Activated B cell treated with CpG ODN at 0.5 μM for 24 hours (primary cell): Measurements from ENCODE around the gene NAV3. TPM values are rescaled to one million over a fixed set of nuclear protein-coding genes. Genes with fewer than 3 reads are reported as not detected.

ENCODE experiments used
- ATAC-seq: fragments of 200-7000 bp; cut with Tn5 transposase; one replicate; pipeline ENCODE4 v1.10.0; 2021; ENCODE audit warnings: low read depth, mild to moderate bottlenecking, moderate library complexity
- CTCF ChIA-PET: fragments of 350-600 bp; sonication (Branson Sonifier 250); formaldehyde crosslinking; loops from one replicate; lab custom pipeline; 2021; ENCODE audit warnings: antibody characterized with exemption; lab: Charles Lee
- POLR2A ChIA-PET: fragments of 350-600 bp; sonication (Branson Sonifier 250); formaldehyde crosslinking; loops from one replicate; lab custom pipeline; 2021; ENCODE audit warnings: antibody characterized with exemption; lab: Charles Lee
- DNase-seq: peaks from one replicate; pipeline ENCODE4 v3.0.0; 2022
- H3K27ac Mint-ChIP-seq: one replicate; pipeline ENCODE4 v1.8.0; 2020; ENCODE audit warnings: mixed read lengths
- H3K27me3 Mint-ChIP-seq: one replicate; pipeline ENCODE4 v1.8.0; 2021; ENCODE audit warnings: mixed read lengths
- H3K36me3 Mint-ChIP-seq: one replicate; pipeline ENCODE4 v1.8.0; 2021; ENCODE audit warnings: low read depth, mixed read lengths
- H3K4me1 Mint-ChIP-seq: one replicate; pipeline ENCODE4 v1.8.0; 2021; ENCODE audit warnings: mixed read lengths
- H3K4me3 Mint-ChIP-seq: one replicate; pipeline ENCODE4 v1.8.0; 2020; ENCODE audit warnings: mild to moderate bottlenecking, mixed read lengths
- H3K9me3 Mint-ChIP-seq: one replicate; pipeline ENCODE4 v1.8.0; 2020; ENCODE audit warnings: mixed read lengths
- CTCF ChIP-seq: fragments of 200-600 bp; IDR thresholded peaks from one replicate; pipeline ENCODE4 v1.8.0; 2022; ENCODE audit warnings: antibody characterized with exemption, mild to moderate bottlenecking
- intact Hi-C: fragments of 100-400 bp; cut with micrococcal nuclease; formaldehyde crosslinking; loops from one replicate; pipeline ENCODE4 v1.15.1; 2024
- total RNA-seq: library from RNA; stranded (reverse); gene quantifications from 2 replicates; pipeline ENCODE4 v1.2.3, GENCODE V29; 2022

NAV3 gene
- total RNA-seq, 1 donor from 2014 or later: not detected

GRCh38 chr12:77992760-77993159, 162.1 kb downstream of the NAV3 start:
- no peak for ATAC-seq
- ChIA-PET POLR2A (no interaction called here), CTCF (no interaction called here)
- Mint-ChIP-seq H3K4me3 (no peak overlapping the region), H3K27me3 (no peaks in the 10 kb centered on the region), H3K9me3 (peaks cover 2% of the 10 kb centered on the region), H3K27ac (no peak overlapping the region), H3K4me1 (peaks cover 6% of the 10 kb centered on the region), H3K36me3 (no peaks in the 10 kb centered on the region)
- DNase-seq: no peak
- TF ChIP-seq CTCF: no peak
- intact Hi-C loops: no loop called here

- ChIA-PET POLR2A (no interaction called here), CTCF (no interaction called here)
- Mint-ChIP-seq H3K9me3 (peaks cover 2% of the 10 kb centered on the region), H3K4me1 (peaks cover 14% of the 10 kb centered on the region), H3K36me3 (no peaks in the 10 kb centered on the region), H3K27me3 (no peaks in the 10 kb centered on the region), H3K27ac (no peak overlapping the region), H3K4me3 (no peak overlapping the region)
- ATAC-seq: no peak
- intact Hi-C loops: no loop called here
- DNase-seq: no peak
- TF ChIP-seq CTCF: no peak
Observed at GRCh38 chr12:77993658-77994057, 163.0 kb downstream of the NAV3 start.

- ATAC-seq (peak; percentile 56), DNase-seq (no peak)
- peaks cover 28% of the 10 kb centered on the region for H3K4me1 Mint-ChIP-seq
- TF ChIP-seq CTCF: no peak
- no peak overlapping the region for H3K4me3 Mint-ChIP-seq
- ChIA-PET POLR2A (no interaction called here), CTCF (no interaction called here)
- no peaks in the 10 kb centered on the region for H3K36me3 Mint-ChIP-seq
- H3K27me3 Mint-ChIP-seq: no peaks in the 10 kb centered on the region
- H3K27ac Mint-ChIP-seq: peak overlapping the region; percentile 47
- H3K9me3 Mint-ChIP-seq: no peaks in the 10 kb centered on the region
- intact Hi-C loops: loop anchor here (5.0 kb wide), 1 partner anchor 892 kb away; no protein-coding TSS in a partner anchor
Observed at GRCh38 chr12:77995436-77996167, 164.9 kb downstream of the NAV3 start.

- TF ChIP-seq CTCF: no peak
- H3K9me3 Mint-ChIP-seq: no peaks in the 10 kb centered on the region
- POLR2A ChIA-PET: no interaction called here
Observed at GRCh38 chr12:77996670-77997069, 166.0 kb downstream of the NAV3 start.

GRCh38 chr12:77998236-77998786, 167.6 kb downstream of the NAV3 start:
- intact Hi-C loops: loop anchor here (2.0 to 5.0 kb wide), 2 partner anchors 148 to 889 kb away; no protein-coding TSS in a partner anchor
- POLR2A ChIA-PET: no interaction called here
- DNase-seq: no peak
- CTCF ChIA-PET: no interaction called here
- Mint-ChIP-seq H3K9me3 (no peaks in the 10 kb centered on the region), H3K36me3 (no peaks in the 10 kb centered on the region), H3K27me3 (no peaks in the 10 kb centered on the region), H3K4me1 (peaks cover 28% of the 10 kb centered on the region), H3K4me3 (no peak overlapping the region), H3K27ac (peak overlapping the region; percentile 85)
- no peak for TF ChIP-seq CTCF
- ATAC-seq: no peak

More at GRCh38 chr12:77996670-77997069, 166.0 kb downstream of the NAV3 start:
- peaks cover 28% of the 10 kb centered on the region for H3K4me1 Mint-ChIP-seq
- intact Hi-C loops: loop anchor here (5.0 kb wide), 1 partner anchor 891 kb away; no protein-coding TSS in a partner anchor
- no peak for ATAC-seq
- DNase-seq: no peak
- H3K27me3 Mint-ChIP-seq: no peaks in the 10 kb centered on the region
- H3K4me3 Mint-ChIP-seq: no peak overlapping the region
- no peak overlapping the region for H3K27ac Mint-ChIP-seq
- CTCF ChIA-PET: no interaction called here
- no peaks in the 10 kb centered on the region for H3K36me3 Mint-ChIP-seq
